Measurements from ENCODE around the gene PIK3R3. TPM values are rescaled to one million over a fixed set of nuclear protein-coding genes. Genes with fewer than 3 reads are reported as not detected.

PIK3R3 gene
- total and polyA plus RNA-seq, 12 donors = 15.4 to 54.5 (median 34.0) TPM

DNA sequence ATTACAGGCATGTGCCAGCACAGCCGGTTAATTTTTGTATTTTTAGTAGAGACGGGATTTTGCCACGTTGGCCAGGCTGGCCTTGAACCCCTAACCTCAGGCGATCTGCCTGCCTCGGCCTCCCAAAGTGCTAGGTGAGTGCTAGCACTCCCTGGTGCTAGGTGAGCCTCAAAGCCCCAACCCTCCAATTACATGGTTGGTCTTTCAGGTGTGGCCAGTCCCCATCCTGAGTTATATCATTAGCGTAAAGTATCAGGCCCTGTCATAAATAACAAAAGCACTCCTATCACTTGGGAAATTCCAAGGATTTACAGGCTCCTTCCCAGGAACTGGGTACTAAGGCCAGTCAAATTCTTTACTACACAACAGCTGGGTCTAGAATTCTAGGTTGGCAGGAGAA is 138.0 kb downstream of the PIK3R3 start:
- Histone ChIP-seq H3K27me3 (no peaks in the 10 kb centered on the region), H3K4me3 (no peak overlapping the region), H3K27ac (no peak overlapping the region), H3K36me3 (peaks cover 0 to 14% (median 0%) of the 10 kb centered on the region in 9 donors), H3K4me1 (peaks cover 0 to 20% (median 5%) of the 10 kb centered on the region in 9 donors), H3K9me3 (peaks cover 0 to 10% (median 0%) of the 10 kb centered on the region in 11 donors)
- ATAC-seq (peak in 1 of 8 donors; percentile 38), DNase-seq (no peak)
- 93 to 94% methylated on average over 6 of the region's 6 CpGs for WGBS, 2 donors
- TF ChIP-seq, protein P1, sequence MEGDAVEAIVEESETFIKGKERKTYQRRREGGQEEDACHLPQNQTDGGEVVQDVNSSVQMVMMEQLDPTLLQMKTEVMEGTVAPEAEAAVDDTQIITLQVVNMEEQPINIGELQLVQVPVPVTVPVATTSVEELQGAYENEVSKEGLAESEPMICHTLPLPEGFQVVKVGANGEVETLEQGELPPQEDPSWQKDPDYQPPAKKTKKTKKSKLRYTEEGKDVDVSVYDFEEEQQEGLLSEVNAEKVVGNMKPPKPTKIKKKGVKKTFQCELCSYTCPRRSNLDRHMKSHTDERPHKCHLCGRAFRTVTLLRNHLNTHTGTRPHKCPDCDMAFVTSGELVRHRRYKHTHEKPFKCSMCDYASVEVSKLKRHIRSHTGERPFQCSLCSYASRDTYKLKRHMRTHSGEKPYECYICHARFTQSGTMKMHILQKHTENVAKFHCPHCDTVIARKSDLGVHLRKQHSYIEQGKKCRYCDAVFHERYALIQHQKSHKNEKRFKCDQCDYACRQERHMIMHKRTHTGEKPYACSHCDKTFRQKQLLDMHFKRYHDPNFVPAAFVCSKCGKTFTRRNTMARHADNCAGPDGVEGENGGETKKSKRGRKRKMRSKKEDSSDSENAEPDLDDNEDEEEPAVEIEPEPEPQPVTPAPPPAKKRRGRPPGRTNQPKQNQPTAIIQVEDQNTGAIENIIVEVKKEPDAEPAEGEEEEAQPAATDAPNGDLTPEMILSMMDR (IDR thresholded peaks at IDR 0.05) = no peak
- intact Hi-C loops (cut with DNase I) = no loop called here

Other genes starting within 250 kb of the PIK3R3 start
- gene TSPAN1, start 42.5 kb upstream of the PIK3R3 start, total RNA-seq = 1 to 10 TPM in 9 of 10 donors, under 1 TPM in 1; 0.80 to 2.3 (median 1.7) TPM
- gene TSPAN1, start 42.5 kb upstream of the PIK3R3 start, polyA plus RNA-seq = 1 to 10 TPM; 1.3 to 5.3 TPM
- not detected for gene P3R3URF, start 43.9 kb upstream of the PIK3R3 start, total RNA-seq
- not detected for gene P3R3URF, start 43.9 kb upstream of the PIK3R3 start, polyA plus RNA-seq
- gene POMGNT1, start 65.8 kb upstream of the PIK3R3 start, total RNA-seq = 100 to 1,000 TPM; 125 to 164 (median 147) TPM
- gene POMGNT1, start 65.8 kb upstream of the PIK3R3 start, polyA plus RNA-seq = 100 to 1,000 TPM in 1 of 2 donors, 10 to 100 TPM in 1; 74.3 to 132 TPM
- gene LURAP1, start 70.7 kb upstream of the PIK3R3 start, total RNA-seq = 10 to 100 TPM in 3 of 10 donors, 1 to 10 TPM in 7; 5.5 to 13.5 (median 8.0) TPM
- 1 to 10 TPM; 6.4 to 7.3 TPM for gene LURAP1, start 70.7 kb upstream of the PIK3R3 start, polyA plus RNA-seq
- gene RAD54L, start 115.1 kb upstream of the PIK3R3 start, total RNA-seq = 1 to 10 TPM in 3 of 10 donors, under 1 TPM in 6, not detected in 1; 0.42 to 2.8 (median 0.68) TPM
- gene RAD54L, start 115.1 kb upstream of the PIK3R3 start, polyA plus RNA-seq = 1 to 10 TPM in 1 of 2 donors, under 1 TPM in 1; 0.35 to 1.0 TPM
- gene LRRC41, start 171.0 kb upstream of the PIK3R3 start, total RNA-seq = 10 to 100 TPM; 36.7 to 52.5 (median 43.6) TPM
- gene LRRC41, start 171.0 kb upstream of the PIK3R3 start, polyA plus RNA-seq = 10 to 100 TPM; 15.4 to 23.1 TPM
- gene UQCRH, start 171.1 kb upstream of the PIK3R3 start, total RNA-seq = 1,000 to 10,000 TPM in 5 of 10 donors, 100 to 1,000 TPM in 5; 759 to 1,195 (median 1,005) TPM
- 1,000 to 10,000 TPM in 1 of 2 donors, 100 to 1,000 TPM in 1; 819 to 1,588 TPM for gene UQCRH, start 171.1 kb upstream of the PIK3R3 start, polyA plus RNA-seq
- 10 to 100 TPM; 12.5 to 18.7 (median 16.5) TPM for gene NSUN4, start 208.2 kb upstream of the PIK3R3 start, total RNA-seq
- gene NSUN4, start 208.2 kb upstream of the PIK3R3 start, polyA plus RNA-seq = 1 to 10 TPM; 9.6 to 9.9 TPM

All from heart right ventricle (tissue), 16 donors.